Neural cell (in vitro differentiated cells): ENCODE data around the gene ARHGAP18.

ENCODE experiments used
- POLR2AphosphoS5 ChIP-seq: IDR thresholded peaks from 2 replicates; pipeline ENCODE4 v1.6.1; 2012
- TF ChIP-seq, protein P1 (sequence below): IDR thresholded peaks from 2 replicates; pipeline ENCODE4 v1.6.1; 2012; ENCODE audit warnings: borderline replicate concordance

DNA sequence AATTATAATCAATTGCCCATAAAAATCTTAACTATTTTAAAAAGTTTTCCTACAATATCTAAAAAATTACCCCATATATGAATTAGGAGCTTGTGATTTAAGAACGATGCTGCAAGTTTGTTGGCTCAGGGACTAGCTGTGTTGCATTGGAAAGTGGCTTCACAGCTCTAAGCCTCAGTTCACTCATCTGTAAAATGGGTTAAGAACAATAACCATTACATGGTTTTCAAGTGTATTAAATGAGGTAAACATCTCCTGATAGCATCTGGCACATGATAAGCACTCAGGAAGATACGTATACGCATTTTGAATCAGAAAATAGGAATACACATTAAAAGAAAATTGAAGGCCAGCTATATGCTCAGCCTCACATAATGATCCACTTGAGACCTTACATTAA is 76.4 kb downstream of the ARHGAP18 start:
- TF ChIP-seq POLR2AphosphoS5: no peak
- TF ChIP-seq, protein P1, sequence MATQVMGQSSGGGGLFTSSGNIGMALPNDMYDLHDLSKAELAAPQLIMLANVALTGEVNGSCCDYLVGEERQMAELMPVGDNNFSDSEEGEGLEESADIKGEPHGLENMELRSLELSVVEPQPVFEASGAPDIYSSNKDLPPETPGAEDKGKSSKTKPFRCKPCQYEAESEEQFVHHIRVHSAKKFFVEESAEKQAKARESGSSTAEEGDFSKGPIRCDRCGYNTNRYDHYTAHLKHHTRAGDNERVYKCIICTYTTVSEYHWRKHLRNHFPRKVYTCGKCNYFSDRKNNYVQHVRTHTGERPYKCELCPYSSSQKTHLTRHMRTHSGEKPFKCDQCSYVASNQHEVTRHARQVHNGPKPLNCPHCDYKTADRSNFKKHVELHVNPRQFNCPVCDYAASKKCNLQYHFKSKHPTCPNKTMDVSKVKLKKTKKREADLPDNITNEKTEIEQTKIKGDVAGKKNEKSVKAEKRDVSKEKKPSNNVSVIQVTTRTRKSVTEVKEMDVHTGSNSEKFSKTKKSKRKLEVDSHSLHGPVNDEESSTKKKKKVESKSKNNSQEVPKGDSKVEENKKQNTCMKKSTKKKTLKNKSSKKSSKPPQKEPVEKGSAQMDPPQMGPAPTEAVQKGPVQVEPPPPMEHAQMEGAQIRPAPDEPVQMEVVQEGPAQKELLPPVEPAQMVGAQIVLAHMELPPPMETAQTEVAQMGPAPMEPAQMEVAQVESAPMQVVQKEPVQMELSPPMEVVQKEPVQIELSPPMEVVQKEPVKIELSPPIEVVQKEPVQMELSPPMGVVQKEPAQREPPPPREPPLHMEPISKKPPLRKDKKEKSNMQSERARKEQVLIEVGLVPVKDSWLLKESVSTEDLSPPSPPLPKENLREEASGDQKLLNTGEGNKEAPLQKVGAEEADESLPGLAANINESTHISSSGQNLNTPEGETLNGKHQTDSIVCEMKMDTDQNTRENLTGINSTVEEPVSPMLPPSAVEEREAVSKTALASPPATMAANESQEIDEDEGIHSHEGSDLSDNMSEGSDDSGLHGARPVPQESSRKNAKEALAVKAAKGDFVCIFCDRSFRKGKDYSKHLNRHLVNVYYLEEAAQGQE: no peak
